Brain microvascular endothelial cell (primary cell): ENCODE results near the gene B2M.

ENCODE experiments used
- DNase-seq: peaks from one replicate; pipeline ENCODE4 v3.0.0-alpha.2; 2020
- H3K27ac ChIP-seq: fragments of 250-450 bp; sonication (Bioruptor Pico); 2 replicates; pipeline ENCODE4 v1.5.1; 2020; ENCODE audit warnings: mild to moderate bottlenecking, moderate library complexity
- H3K27me3 ChIP-seq: fragments of 250-450 bp; sonication (Bioruptor Pico); replicated peaks from 2 replicates; pipeline ENCODE4 v1.5.1; 2020; ENCODE audit warnings: mild to moderate bottlenecking
- H3K36me3 ChIP-seq: fragments of 250-450 bp; sonication (Bioruptor Pico); replicated peaks from 2 replicates; pipeline ENCODE4 v1.5.1; 2020; ENCODE audit warnings: mild to moderate bottlenecking
- H3K4me3 ChIP-seq: 2 replicates; pipeline ENCODE4 v1.5.1; 2011; ENCODE audit warnings: low read depth, mild to moderate bottlenecking, control low read depth, low read length, moderate library complexity
- CTCF ChIP-seq: IDR thresholded peaks from 2 replicates; pipeline ENCODE4 v1.5.1; 2011; ENCODE audit warnings: low read depth, mild to moderate bottlenecking, moderate library complexity, low read length, control low read depth, inconsistent platforms; ENCODE audit errors: missing control alignments
- in situ Hi-C: cut with HindIII; loops from 2 replicates; pipeline ENCODE4 v1.10.0; 2017; ENCODE audit warnings: low sequenced_read_pairs, low pct_ligation_motif_present

The B2M gene

GRCh38 chr15:44667039-44667360 lies 44.3 kb upstream of the B2M start:
- in situ Hi-C loops, result no loop called here
- Histone ChIP-seq H3K27ac (no peak overlapping the region), H3K4me3 (no peak overlapping the region), H3K36me3 (no peaks in the 10 kb centered on the region), H3K27me3 (no peaks in the 10 kb centered on the region)
- no peak for TF ChIP-seq CTCF
- DNase-seq, result no peak

- Histone ChIP-seq H3K27ac (no peak overlapping the region), H3K4me3 (no peak overlapping the region), H3K36me3 (no peaks in the 10 kb centered on the region), H3K27me3 (no peaks in the 10 kb centered on the region)
- TF ChIP-seq CTCF, result no peak
- in situ Hi-C loops, result no loop called here
- no peak for DNase-seq
Observed at GRCh38 chr15:44668921-44669320, 42.4 kb upstream of the B2M start.

GRCh38 chr15:44670087-44670950 lies 41.0 kb upstream of the B2M start:
- in situ Hi-C loops, result no loop called here
- no peak for TF ChIP-seq CTCF
- Histone ChIP-seq H3K27ac (no peak overlapping the region), H3K27me3 (no peaks in the 10 kb centered on the region), H3K36me3 (no peaks in the 10 kb centered on the region), H3K4me3 (no peak overlapping the region)
- no peak for DNase-seq

GRCh38 chr15:44673639-44674038 lies 37.7 kb upstream of the B2M start:
- in situ Hi-C loops, result no loop called here
- Histone ChIP-seq H3K27me3 (peaks cover 3% of the 10 kb centered on the region), H3K27ac (no peak overlapping the region), H3K4me3 (no peak overlapping the region), H3K36me3 (no peaks in the 10 kb centered on the region)
- DNase-seq, result no peak
- no peak for TF ChIP-seq CTCF

GRCh38 chr15:44675911-44676310 lies 35.4 kb upstream of the B2M start:
- no peaks in the 10 kb centered on the region for H3K36me3 ChIP-seq
- no peak for TF ChIP-seq CTCF
- DNase-seq, result no peak
- no peak overlapping the region for H3K4me3 ChIP-seq
- H3K27me3 ChIP-seq, result peaks cover 3% of the 10 kb centered on the region
- no peak overlapping the region for H3K27ac ChIP-seq
- in situ Hi-C loops, result no loop called here

GRCh38 chr15:44676676-44677075 lies 34.6 kb upstream of the B2M start:
- Histone ChIP-seq H3K27me3 (peaks cover 3% of the 10 kb centered on the region), H3K36me3 (no peaks in the 10 kb centered on the region), H3K4me3 (no peak overlapping the region), H3K27ac (no peak overlapping the region)
- no peak for DNase-seq
- in situ Hi-C loops, result no loop called here
- no peak for TF ChIP-seq CTCF
